Breast epithelium (tissue), 4 donors: ENCODE results near the gene PRKN. TPM values are rescaled to one million over a fixed set of nuclear protein-coding genes. Genes with fewer than 3 reads are reported as not detected.

Source experiments
- DNase-seq, 2 donors: peaks; one replicate each; pipeline ENCODE4 v3.0.0-alpha.2; 2019; ENCODE audit warnings: low spot score in 2 of 2
- H3K27ac ChIP-seq, 2 donors: fragments of 200-600 bp; sonication (generic) in 1 of 2; one replicate each; pipeline ENCODE4 v1.5.1; 2016 to 2019; ENCODE audit warnings: mild to moderate bottlenecking in 1 of 2
- H3K27me3 ChIP-seq, 2 donors: fragments of 200-600 bp; sonication (generic) in 1 of 2; one replicate each; pipeline versions ENCODE4 v1.5.1 to v1.6.0; 2017 to 2019; ENCODE audit warnings: control low read depth in 1 of 2, mild to moderate bottlenecking in 1 of 2
- H3K36me3 ChIP-seq: fragments of 200-600 bp; one replicate; pipeline ENCODE4 v1.5.1; 2019
- H3K4me1 ChIP-seq, 2 donors: fragments of 200-600 bp; sonication (generic); one replicate each; pipeline ENCODE4 v1.5.1; 2016 to 2019; ENCODE audit warnings: control low read depth in 1 of 2
- H3K4me3 ChIP-seq, 3 donors: fragments of 200-600 bp; sonication (generic); 1 replicate in 2 of 3; 2 replicates in 1 of 3; pipeline ENCODE4 v1.5.1; 2016 to 2019; ENCODE audit warnings: mild to moderate bottlenecking in 3 of 3, moderate library complexity in 2 of 3
- H3K9me3 ChIP-seq, 2 donors: fragments of 200-600 bp; sonication (generic) in 1 of 2; one replicate each; pipeline ENCODE4 v1.5.1; 2016 to 2019; ENCODE audit warnings: control low read depth in 1 of 2
- POLR2A ChIP-seq: fragments of 450-650 bp; IDR thresholded peaks from one replicate; pipeline ENCODE4 v1.6.1; 2016; ENCODE audit warnings: antibody characterized with exemption, mild to moderate bottlenecking, moderate library complexity
- POLR2AphosphoS5 ChIP-seq, 3 donors: sonication (generic); formaldehyde crosslinking; IDR thresholded peaks; one replicate each; pipeline ENCODE4 v1.6.1; 2017; ENCODE audit warnings: antibody characterized with exemption in 3 of 3
- intact Hi-C: fragments of 100-400 bp; cut with DNase I; formaldehyde crosslinking; loops from one replicate; pipeline ENCODE4 v1.15.1; 2023; ENCODE audit warnings: low total_unique reads
- total RNA-seq, 3 donors: library from RNA; depleted of rRNA; stranded (reverse); fragments of >200 nt; gene quantifications; one replicate each; pipeline ENCODE4 v1.1.0, GENCODE V29; 2016
- TF ChIP-seq, protein P1 (sequence below), 3 donors: fragments of 450-650 bp; IDR thresholded peaks; one replicate each; pipeline ENCODE4 v1.5.1; 2016 to 2017; ENCODE audit warnings: antibody characterized with exemption in 3 of 3, mild to moderate bottlenecking in 3 of 3, moderate library complexity in 3 of 3

PRKN gene
- total RNA-seq, 3 donors from 2014 or later, result 7.2 to 19.0 (median 11.2) TPM

DNA sequence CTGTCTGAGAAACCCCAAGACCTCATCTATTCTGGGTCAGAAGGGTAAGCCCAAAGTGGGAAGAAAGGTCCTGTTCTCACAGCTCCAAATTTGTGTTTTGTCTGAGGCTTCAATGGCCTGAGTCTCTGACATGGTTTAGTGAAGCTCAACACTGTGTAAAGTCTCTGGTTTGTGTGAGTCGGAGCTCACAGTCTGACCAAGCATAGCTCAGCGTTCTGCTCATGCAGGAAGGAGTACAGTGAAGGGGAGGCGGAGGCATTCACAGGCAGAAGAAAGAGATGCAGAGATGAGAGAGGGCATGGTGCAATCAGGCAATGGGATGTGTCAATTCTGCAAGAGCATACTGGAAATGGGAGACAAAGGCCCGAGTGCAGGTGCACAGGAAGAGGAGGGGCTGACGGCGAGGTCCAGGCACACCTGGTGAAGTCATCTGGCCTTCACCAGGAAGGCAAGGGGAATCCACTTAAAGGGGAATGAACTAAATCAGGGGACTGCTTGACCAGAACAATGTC is 990.7 kb downstream of the PRKN start:
- no peak for TF ChIP-seq POLR2A
- TF ChIP-seq, protein P1, sequence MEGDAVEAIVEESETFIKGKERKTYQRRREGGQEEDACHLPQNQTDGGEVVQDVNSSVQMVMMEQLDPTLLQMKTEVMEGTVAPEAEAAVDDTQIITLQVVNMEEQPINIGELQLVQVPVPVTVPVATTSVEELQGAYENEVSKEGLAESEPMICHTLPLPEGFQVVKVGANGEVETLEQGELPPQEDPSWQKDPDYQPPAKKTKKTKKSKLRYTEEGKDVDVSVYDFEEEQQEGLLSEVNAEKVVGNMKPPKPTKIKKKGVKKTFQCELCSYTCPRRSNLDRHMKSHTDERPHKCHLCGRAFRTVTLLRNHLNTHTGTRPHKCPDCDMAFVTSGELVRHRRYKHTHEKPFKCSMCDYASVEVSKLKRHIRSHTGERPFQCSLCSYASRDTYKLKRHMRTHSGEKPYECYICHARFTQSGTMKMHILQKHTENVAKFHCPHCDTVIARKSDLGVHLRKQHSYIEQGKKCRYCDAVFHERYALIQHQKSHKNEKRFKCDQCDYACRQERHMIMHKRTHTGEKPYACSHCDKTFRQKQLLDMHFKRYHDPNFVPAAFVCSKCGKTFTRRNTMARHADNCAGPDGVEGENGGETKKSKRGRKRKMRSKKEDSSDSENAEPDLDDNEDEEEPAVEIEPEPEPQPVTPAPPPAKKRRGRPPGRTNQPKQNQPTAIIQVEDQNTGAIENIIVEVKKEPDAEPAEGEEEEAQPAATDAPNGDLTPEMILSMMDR (IDR thresholded peaks at IDR 0.05), result no peak
- no peak for TF ChIP-seq POLR2AphosphoS5 (IDR thresholded peaks at IDR 0.05)
- H3K27ac ChIP-seq, result no peak overlapping the region
- no peak overlapping the region for H3K4me3 ChIP-seq
- H3K36me3 ChIP-seq, result no peaks in the 10 kb centered on the region
- no peaks in the 10 kb centered on the region for H3K4me1 ChIP-seq
- intact Hi-C loops, result no loop called here
- H3K9me3 ChIP-seq, result no peaks in the 10 kb centered on the region
- no peak for DNase-seq
- no peaks in the 10 kb centered on the region for H3K27me3 ChIP-seq

GRCh38 chr6:161736326-161736725 is 991.2 kb downstream of the PRKN start:
- H3K27me3 ChIP-seq, result no peaks in the 10 kb centered on the region
- no peaks in the 10 kb centered on the region for H3K9me3 ChIP-seq
- no peaks in the 10 kb centered on the region for H3K36me3 ChIP-seq
- DNase-seq, result no peak
- intact Hi-C loops, result no loop called here
- TF ChIP-seq POLR2A (no peak), POLR2AphosphoS5 (IDR thresholded peaks at IDR 0.05) (no peak)
- TF ChIP-seq, protein P1 (IDR thresholded peaks at IDR 0.05), result no peak
- no peak overlapping the region for H3K4me3 ChIP-seq
- no peak overlapping the region for H3K27ac ChIP-seq
- H3K4me1 ChIP-seq, result no peaks in the 10 kb centered on the region

DNA sequence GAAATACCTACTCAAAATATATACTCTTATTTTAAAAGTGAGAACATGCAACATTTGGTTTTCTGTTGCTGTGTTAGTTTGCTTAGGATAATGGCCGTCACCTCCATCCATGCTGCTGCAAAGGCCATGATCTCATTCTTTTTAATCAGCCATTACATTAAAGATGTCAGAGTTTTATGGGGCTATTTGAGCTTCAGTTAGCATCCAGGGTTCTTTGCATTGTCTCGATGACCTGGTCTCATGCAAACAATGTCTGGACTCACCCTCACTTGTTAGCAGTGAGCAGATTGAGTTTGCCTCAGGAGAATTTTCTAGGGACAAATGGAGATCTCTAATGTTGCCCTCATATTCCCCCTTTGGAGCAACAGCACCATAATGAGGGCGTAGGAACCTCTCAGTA is 995.0 kb downstream of the PRKN start:
- no peaks in the 10 kb centered on the region for H3K27me3 ChIP-seq
- no peaks in the 10 kb centered on the region for H3K9me3 ChIP-seq
- H3K4me1 ChIP-seq, result no peaks in the 10 kb centered on the region
- no peak overlapping the region for H3K27ac ChIP-seq
- no peaks in the 10 kb centered on the region for H3K36me3 ChIP-seq
- H3K4me3 ChIP-seq, result no peak overlapping the region
- intact Hi-C loops, result no loop called here
- TF ChIP-seq POLR2AphosphoS5 (IDR thresholded peaks at IDR 0.05) (no peak), POLR2A (no peak)
- TF ChIP-seq, protein P1 (IDR thresholded peaks at IDR 0.05), result no peak
- no peak for DNase-seq

DNA sequence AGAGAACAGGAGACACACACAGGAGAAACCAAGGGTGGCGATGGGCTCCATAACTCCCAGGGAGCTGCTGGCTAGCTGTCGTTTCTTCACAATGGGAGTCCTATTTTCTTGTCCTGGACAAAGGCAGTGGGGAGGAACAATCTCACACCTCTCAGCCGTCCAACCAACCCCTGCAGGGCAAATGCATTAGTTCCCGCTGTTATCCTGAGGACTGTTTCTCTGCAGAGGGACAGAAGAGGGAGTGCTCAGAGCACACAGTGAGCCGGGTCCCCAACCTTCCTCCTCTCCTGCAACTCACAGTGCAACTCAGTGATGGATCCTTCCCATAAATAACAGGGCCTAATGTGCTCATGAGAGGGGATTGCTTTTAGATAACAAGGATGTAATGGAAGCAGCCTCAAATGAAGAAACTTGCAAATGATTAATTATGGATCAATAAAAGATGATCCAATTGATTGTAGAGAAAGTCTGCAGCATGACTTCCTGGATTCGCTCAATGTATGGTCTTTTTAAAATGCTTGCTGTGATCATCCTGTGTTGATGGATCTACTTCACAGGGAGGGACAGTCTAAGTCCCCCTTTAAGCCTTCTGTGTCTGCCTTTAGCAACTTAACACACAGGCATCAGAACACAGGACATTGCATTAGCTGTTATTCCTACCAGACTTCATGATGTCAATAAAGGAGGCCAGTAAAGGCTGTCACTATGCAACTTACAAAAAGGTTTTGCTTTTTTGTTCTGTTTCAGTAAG is 1000.3 kb downstream of the PRKN start:
- Histone ChIP-seq H3K4me1 (no peaks in the 10 kb centered on the region), H3K27me3 (no peaks in the 10 kb centered on the region), H3K36me3 (no peaks in the 10 kb centered on the region), H3K27ac (no peak overlapping the region), H3K9me3 (no peaks in the 10 kb centered on the region), H3K4me3 (no peak overlapping the region)
- TF ChIP-seq POLR2A (no peak), POLR2AphosphoS5 (IDR thresholded peaks at IDR 0.05) (no peak)
- TF ChIP-seq, protein P1 (IDR thresholded peaks at IDR 0.05), result no peak
- intact Hi-C loops, result no loop called here
- DNase-seq, result no peak

- H3K4me3 ChIP-seq, result no peak overlapping the region
- TF ChIP-seq POLR2AphosphoS5 (IDR thresholded peaks at IDR 0.05), result no peak
- TF ChIP-seq, protein P1 (IDR thresholded peaks at IDR 0.05), result no peak
- TF ChIP-seq POLR2A, result no peak
- intact Hi-C loops, result no loop called here
- no peak for DNase-seq
- no peaks in the 10 kb centered on the region for H3K36me3 ChIP-seq
- H3K27me3 ChIP-seq, result no peaks in the 10 kb centered on the region
- H3K4me1 ChIP-seq, result no peaks in the 10 kb centered on the region
- H3K27ac ChIP-seq, result no peak overlapping the region
- H3K9me3 ChIP-seq, result no peaks in the 10 kb centered on the region
Measured at GRCh38 chr6:161722394-161722793, 1005.2 kb downstream of the PRKN start.
